Activated CD4-positive, alpha-beta T cell treated with anti-CD3 and anti-CD28 coated beads, Interleukin-2, Interleukin-4, amounts not matched to agents 100 ng/mL and 50 ng/mL, durations not matched to agents 16 hours and 8 hours (primary cell): Measurements from ENCODE around the gene ACSL1.

Experiments used
- DNase-seq: peaks from one replicate; pipeline ENCODE4 v3.0.0-alpha.2; 2020; ENCODE audit warnings: low spot score

The ACSL1 gene, protein sequence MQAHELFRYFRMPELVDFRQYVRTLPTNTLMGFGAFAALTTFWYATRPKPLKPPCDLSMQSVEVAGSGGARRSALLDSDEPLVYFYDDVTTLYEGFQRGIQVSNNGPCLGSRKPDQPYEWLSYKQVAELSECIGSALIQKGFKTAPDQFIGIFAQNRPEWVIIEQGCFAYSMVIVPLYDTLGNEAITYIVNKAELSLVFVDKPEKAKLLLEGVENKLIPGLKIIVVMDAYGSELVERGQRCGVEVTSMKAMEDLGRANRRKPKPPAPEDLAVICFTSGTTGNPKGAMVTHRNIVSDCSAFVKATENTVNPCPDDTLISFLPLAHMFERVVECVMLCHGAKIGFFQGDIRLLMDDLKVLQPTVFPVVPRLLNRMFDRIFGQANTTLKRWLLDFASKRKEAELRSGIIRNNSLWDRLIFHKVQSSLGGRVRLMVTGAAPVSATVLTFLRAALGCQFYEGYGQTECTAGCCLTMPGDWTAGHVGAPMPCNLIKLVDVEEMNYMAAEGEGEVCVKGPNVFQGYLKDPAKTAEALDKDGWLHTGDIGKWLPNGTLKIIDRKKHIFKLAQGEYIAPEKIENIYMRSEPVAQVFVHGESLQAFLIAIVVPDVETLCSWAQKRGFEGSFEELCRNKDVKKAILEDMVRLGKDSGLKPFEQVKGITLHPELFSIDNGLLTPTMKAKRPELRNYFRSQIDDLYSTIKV

DNA sequence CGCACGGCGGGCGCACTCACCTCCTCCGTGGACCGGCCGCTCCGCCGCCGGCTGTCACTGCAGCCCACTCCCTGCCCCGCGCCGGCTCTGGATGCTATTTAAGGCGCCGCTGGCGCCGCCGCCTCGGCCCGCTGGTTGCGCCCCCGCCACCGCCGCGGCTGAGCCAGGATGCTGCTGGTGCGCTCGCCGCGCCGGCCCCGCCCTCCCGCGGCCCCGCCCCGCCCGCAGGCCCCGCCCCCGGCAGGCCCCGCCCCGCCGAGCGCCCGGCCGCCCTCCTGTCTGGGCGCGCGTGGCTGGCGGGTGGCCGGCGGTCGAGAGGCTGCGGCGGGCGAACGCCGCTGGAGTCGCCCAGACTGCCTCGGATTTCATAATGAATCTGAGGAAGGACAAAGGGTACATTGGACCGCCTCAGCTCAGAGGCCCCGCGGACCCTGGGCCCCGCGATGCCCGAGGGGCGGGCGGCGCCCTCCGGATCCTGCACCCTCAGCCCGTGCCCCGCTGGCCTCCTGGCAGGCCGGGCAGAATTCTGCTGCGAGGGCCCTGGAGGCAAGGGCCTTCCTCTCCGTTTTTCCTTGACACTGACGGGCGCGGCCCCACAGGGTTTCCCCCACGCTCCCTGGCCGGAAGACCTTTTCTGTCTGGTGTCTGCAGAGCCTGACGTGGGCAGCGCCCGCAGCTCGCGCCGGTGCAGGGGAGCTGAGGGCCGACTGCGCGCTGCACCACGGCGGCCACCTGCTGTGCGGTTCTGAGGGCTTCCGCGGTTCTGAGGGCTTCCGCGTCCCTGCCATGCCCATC, at the start of gene ACSL1:
TSS of gene ACSL1 (minus strand) at position 73 of the 795 bp plus-strand sequence. CDS start 22,454 bp downstream, outside the sequence.
- peak; percentile 73 for DNase-seq

DNA sequence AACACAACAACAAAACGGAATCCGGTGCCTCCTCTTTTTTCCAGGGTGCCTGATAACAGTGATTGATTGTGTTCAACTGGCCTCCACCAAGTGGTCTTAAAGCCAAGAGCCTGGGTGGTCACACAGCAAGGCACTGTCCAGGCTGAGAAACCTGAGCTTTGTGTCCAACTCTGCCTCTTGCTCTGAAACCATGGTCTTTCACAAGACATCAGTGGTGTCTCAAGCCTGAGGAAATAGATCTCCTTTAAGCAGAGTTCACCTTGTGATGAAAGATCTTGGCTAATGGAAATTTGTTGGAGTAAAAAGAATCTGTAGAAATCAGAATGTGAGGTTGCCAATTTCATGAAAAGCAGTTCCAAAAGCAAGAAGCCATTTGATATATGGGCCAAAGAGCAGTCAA, 47.3 kb upstream of the ACSL1 start:
- no peak for DNase-seq

DNA sequence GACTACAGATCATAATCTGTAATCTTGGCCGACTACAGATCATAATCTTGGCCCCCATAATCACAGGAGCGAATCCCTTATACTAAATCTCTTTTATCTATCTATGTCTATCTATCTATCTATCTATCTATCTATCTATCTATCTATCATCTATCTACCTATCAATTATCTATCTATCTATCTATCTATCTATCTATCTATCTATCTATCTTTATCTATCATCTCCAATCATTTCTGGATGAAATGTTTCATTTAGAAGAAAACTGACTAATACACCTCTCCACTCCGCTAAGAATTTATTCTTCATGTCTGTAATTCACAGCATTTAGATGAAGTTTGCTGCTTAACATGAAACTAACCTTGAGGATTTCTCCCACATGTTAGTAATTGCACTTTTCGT, 45.0 kb upstream of the ACSL1 start:
- no peak for DNase-seq

GRCh38 chr4:184868623-184869022, 42.9 kb upstream of the ACSL1 start:
- DNase-seq = no peak

DNA sequence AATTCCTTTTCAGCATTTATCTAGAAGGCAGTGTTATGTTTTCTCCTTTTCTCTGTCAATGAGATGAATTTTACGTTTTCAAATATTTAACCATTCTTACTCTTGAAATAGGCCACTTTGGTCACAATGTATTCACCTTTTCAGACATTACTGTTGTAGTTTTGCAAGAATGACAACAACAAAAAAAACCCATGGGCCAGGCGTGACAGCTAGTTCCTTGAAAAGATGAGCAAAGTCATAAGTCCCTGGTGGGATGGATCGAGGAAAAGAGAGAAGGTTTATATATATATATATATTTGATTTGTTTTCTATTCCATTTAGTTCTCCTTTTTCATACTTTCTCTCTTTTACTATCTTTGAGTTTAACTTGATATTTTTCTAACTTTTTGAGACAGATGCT, 38.1 kb upstream of the ACSL1 start:
- no peak for DNase-seq

DNA sequence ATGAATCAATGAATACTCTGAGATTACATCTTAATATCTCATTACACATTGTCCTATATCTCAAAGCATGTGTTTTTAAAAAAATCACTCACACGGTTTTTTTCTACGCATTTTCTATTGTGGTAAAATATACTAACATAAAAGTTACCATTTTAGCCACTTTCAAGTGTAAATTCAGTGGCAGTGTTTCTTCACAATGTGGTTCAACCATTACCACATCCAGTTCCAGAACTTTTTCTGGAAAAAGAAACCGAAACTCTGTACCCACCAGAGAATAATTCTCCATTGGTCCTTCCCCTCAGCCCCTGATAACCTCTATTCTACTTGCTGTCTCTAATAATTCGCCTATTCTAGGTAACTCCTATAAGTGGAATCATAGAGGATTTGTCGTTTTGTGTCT, 35.3 kb upstream of the ACSL1 start:
- DNase-seq = peak; percentile 19

GRCh38 chr4:184860018-184860779, 34.4 kb upstream of the ACSL1 start:
- no peak for DNase-seq

DNA sequence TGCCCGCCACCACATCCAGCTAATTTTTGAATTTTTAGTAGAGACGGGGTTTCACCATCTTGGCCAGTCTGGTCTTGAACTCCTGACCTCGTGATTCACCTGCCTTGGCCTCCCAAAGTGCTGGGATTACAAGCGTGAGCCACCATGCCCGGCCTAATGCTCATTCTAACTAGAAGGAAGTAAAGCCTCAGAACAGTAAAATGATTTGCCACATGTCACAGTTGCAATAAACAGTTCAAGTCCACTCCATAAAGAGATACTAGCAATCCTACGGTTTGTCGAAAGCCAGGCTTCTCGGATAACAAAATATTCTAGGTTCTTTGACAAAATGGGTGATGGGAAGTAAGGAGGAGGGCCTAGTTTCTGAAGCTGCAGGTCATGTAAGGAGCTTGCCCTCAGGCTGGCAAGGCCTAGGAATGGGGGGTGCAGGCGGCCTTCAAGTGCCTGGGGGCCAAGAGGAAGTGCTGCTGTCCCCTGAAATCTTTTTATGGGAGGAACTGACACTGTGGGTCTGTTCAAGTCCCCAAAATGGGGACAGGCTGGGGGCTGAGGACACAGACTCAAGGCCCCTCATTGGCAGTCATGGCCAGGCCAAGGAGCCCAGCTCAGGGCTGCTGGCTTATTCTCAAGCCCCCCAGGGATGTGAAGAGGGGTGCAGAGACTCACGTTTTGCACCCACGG, 31.8 kb upstream of the ACSL1 start:
- DNase-seq = no peak

DNA sequence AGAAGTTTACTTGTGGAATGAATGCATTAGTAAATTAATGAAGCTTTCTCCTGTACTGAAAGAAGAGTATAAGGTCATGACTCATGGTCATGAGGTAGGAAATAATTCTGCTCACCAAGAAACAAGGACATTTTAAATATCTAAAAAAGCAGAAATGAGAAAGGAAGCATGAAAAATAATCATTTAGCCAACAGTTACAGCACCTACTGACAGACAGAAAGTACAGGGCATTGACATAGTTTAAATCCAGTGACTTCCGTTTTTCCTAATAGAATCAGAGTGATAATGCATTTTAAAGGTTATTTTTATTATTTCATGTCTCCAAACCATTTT, 30.5 kb upstream of the ACSL1 start:
- DNase-seq = no peak

GRCh38 chr4:184854673-184855072, 28.9 kb upstream of the ACSL1 start:
- peak; percentile 22 for DNase-seq

- DNase-seq = no peak
These were observed 27.7 kb upstream of the ACSL1 start for GRCh38 chr4:184853436-184853835.

DNA sequence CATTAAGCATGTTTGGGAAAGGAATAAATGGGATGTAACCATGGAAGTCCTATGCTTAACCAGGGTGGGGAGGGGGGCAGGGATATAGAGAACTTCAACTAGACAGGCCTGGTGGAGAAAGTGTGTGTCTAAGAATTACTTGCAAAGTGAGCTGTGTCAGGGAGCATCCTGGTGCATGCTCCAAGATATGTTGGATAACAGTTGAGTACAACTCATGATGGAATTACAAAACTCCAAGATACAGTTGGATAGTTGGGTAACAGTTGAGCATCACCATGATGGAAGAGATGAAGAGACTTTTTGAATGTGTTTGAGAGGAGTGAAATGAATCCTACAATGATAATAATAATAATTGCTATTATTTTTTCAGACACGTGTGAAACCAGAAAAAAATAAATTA, 26.1 kb upstream of the ACSL1 start:
- no peak for DNase-seq

- peak; percentile 58 for DNase-seq
These were observed 25.4 kb upstream of the ACSL1 start for GRCh38 chr4:184851200-184851541.

DNA sequence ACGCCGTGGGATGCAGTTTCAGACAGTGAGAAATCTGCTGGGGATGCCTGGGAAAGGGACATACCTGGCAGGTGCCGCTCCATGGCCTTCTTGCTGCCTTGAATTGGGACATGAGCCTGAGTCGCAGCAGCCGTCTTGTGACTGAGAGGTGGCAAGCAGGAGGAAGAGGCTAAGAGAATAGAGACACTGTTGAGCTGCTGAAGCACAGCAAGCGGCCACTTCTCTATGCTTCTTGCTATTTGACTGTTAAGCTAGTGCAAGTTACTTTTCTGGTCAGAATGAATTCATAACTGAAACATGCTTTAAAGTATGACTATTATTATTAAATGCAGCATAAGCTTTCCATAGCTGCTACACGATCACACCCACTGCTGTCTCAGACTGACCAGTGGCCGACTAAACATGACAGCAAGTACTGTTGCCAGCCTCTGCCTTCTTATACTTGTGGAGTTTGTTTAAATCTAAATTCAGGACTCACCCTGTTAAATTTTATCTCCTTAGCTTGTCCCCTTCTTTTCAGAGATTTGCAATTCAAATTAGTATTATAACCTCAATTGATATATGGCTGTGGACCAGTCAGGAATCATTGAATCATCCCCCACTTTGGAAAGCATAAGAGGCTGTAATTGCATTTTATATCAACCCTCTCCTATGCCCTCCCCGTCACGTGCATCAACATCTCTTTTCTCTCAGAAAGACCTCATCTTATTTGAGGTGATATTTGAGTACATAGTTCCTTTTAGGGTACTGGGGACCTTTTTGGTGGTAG, 24.8 kb upstream of the ACSL1 start:
- DNase-seq = peak; percentile 39

DNA sequence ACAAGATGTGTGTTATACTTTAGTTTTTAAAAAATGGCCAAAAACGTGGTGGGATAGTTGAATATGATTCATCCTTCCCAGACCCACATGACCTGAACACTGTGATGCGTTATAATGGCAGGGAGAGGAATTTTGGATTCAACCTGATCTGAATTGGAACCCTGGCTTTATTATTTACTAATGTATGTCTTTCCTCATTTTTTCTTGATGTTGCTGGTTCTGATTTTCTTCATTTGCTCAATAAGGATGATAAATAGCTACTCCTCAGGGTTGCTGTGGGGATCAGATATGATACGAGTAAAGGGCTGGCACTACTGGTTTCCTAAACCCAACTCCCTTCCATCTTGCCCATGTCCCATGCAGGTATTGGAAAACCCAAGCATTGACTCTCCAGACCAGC, 24.2 kb upstream of the ACSL1 start:
- DNase-seq = no peak

DNA sequence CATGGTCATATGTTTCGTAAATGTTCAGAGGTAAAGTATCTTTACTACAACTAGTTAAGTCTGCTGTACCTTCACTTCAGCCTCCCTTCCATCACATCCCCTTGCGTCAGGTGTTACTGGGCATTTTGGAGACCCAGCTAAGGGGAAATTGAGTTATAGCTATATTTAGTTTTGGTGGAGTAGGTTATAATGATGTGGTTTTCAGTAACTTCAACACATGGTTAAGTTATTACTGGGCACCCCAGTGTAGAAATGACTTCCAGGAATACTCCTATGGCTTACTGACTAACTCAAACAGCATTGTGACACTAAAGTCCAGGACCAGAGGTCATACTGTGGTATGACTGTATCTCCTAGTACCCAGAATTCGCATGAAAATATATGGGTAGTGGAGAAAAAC, 23.4 kb upstream of the ACSL1 start:
- peak; percentile 65 for DNase-seq

DNA sequence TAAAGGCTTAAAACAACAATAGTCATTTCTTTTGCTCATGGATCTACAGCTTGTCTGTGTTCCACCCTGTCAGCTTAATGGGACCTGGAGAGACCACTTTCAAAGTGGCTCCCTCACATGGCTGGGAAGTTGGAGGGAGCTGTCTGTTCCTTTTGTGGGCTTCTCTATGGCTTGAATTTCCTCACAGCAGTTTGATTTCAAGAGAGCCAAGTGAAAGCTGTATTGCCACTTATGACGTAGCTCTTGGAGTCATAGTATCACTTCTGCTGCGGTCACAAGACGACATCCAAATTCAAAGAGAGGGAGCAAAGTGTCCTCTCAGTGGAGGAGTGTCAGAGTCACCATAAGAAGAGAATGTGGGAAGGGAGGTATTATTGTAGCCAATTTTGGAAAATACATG, 22.7 kb upstream of the ACSL1 start:
- DNase-seq = peak; percentile 65

GRCh38 chr4:184846531-184846930, 20.8 kb upstream of the ACSL1 start:
- DNase-seq = no peak

- no peak for DNase-seq
These were observed 19.7 kb upstream of the ACSL1 start for GRCh38 chr4:184845367-184846021.

DNA sequence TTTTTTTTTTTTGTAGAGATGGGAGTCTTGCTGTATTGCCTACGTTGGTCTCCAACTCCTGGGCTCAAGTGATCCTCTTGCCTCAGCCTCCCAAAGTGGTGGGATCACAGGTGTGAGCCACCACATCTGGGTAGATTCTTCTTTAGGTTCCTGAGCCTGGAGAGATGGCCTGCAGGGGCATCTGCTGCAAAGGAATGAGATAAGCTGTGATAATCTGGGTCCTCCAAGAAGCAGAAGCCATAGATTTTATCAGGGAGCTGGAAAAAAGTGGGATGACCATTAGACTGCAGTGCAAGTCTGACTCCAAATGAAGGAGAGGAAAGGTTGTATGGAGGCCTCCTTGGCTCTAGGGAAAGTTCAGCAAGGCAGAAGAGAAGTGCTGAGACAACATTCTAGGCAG, 19.0 kb upstream of the ACSL1 start:
- no peak for DNase-seq
